Measurements from ENCODE around the gene SLC16A1. TPM values are rescaled to one million over a fixed set of nuclear protein-coding genes. Genes with fewer than 3 reads are reported as not detected.

The SLC16A1 gene
- total RNA-seq, 2 donors from 2014 or later, result 14.6 to 110 TPM

DNA sequence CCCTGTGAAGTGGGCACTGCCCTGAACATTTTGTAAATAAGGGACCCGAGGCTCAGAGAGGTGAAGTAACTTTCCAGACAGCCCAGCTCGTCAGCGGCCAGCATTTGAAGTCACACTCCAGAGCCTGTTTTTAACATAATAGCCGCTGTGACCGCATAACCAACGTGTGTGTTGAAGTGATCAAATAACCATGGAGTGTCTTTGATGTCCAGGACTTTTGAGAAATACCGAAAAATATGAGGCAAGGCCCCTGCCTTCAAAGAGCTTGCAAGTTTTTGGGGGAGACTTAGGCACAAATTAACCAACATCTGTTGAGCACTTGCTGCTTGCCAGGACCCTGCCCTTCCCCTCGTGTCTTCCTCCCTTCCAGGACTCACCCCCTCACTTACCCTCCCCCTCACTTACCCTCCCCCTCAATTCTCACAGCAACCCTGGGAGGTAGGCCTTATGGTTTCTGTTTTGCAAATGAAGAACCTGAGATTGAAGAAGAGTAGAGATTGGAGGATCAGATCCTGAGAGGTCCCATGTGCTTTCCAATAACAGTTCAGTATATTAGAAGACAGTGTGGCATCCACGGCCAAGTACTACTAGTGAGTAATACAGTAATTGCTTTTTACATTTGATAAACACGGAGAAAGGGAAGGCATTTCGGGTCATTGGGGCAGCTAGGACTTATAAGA, 1.3 kb upstream of the SLC16A1 start:
- Histone ChIP-seq H3K4me3 (peak overlapping the region; percentile 56 to 80), H3K27me3 (replicated peaks; ENCODE audit: insufficient read depth) (no peaks in the 10 kb centered on the region), H3K36me3 (no peaks in the 10 kb centered on the region), H3K27ac (peak overlapping the region; percentile 80 to 85), H3K9me3 (no peaks in the 10 kb centered on the region), H3K4me1 (replicated peaks) (peaks cover 3% of the 10 kb centered on the region)
- TF ChIP-seq POLR2AphosphoS5 (IDR thresholded peaks at IDR 0.05) (no peak), POLR2A (IDR thresholded peaks at IDR 0.05) (no peak)
- TF ChIP-seq, protein P1, sequence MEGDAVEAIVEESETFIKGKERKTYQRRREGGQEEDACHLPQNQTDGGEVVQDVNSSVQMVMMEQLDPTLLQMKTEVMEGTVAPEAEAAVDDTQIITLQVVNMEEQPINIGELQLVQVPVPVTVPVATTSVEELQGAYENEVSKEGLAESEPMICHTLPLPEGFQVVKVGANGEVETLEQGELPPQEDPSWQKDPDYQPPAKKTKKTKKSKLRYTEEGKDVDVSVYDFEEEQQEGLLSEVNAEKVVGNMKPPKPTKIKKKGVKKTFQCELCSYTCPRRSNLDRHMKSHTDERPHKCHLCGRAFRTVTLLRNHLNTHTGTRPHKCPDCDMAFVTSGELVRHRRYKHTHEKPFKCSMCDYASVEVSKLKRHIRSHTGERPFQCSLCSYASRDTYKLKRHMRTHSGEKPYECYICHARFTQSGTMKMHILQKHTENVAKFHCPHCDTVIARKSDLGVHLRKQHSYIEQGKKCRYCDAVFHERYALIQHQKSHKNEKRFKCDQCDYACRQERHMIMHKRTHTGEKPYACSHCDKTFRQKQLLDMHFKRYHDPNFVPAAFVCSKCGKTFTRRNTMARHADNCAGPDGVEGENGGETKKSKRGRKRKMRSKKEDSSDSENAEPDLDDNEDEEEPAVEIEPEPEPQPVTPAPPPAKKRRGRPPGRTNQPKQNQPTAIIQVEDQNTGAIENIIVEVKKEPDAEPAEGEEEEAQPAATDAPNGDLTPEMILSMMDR (IDR thresholded peaks at IDR 0.05), result no peak
- intact Hi-C loops (cut with DNase I), result loop anchor here (5.0 to 10.0 kb wide), 4 partner anchors 40 to 240 kb away; partner anchors contain the start of gene PPM1J
- WGBS, result 22% methylated on average over 11 of the region's 11 CpGs
- DNase-seq (ENCODE audit: low spot score), result no peak

DNA sequence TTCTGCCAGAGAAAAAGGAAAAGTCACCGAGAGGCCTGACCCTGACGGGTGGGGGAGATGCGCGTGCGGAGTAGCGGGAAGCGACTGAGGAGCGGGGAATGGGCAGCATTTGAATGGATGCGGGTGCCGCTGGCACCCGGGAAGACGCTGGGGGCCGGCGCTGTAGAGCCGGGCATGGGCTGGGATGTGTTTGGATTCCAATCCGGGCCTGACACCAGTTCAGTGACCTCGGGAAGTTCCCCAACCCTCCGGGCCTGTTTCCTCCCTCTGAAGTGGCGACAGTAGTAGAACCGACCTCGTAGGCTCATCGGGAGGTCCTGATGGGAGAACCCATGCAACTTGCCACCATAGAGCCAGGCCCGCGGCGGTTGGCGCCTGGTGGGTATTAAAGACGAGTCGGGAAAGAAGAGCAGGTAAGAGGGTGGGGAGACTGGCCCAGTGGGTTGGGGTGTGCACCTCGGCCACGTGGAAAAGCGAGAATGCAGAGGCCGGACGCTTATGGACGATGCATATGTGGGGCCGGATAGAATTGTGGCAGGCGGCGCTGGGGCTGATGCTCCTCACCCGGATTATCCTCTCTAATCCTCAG, 642 bp upstream of the SLC16A1 start:
- Histone ChIP-seq H3K4me1 (replicated peaks) (peaks cover 3% of the 10 kb centered on the region), H3K4me3 (peak overlapping the region; percentile 56 to 80), H3K9me3 (no peaks in the 10 kb centered on the region), H3K27ac (peak overlapping the region; percentile 80 to 85), H3K27me3 (replicated peaks; ENCODE audit: insufficient read depth) (no peaks in the 10 kb centered on the region), H3K36me3 (no peaks in the 10 kb centered on the region)
- WGBS, result 5% methylated on average over 38 of the region's 38 CpGs
- TF ChIP-seq POLR2AphosphoS5 (IDR thresholded peaks at IDR 0.05) (no peak), POLR2A (IDR thresholded peaks at IDR 0.05) (no peak)
- TF ChIP-seq, protein P1 (IDR thresholded peaks at IDR 0.05), result no peak
- intact Hi-C loops (cut with DNase I), result loop anchor here (5.0 to 10.0 kb wide), 4 partner anchors 41 to 239 kb away; partner anchors contain the start of gene PPM1J
- DNase-seq (ENCODE audit: low spot score), result peak; percentile 10

DNA sequence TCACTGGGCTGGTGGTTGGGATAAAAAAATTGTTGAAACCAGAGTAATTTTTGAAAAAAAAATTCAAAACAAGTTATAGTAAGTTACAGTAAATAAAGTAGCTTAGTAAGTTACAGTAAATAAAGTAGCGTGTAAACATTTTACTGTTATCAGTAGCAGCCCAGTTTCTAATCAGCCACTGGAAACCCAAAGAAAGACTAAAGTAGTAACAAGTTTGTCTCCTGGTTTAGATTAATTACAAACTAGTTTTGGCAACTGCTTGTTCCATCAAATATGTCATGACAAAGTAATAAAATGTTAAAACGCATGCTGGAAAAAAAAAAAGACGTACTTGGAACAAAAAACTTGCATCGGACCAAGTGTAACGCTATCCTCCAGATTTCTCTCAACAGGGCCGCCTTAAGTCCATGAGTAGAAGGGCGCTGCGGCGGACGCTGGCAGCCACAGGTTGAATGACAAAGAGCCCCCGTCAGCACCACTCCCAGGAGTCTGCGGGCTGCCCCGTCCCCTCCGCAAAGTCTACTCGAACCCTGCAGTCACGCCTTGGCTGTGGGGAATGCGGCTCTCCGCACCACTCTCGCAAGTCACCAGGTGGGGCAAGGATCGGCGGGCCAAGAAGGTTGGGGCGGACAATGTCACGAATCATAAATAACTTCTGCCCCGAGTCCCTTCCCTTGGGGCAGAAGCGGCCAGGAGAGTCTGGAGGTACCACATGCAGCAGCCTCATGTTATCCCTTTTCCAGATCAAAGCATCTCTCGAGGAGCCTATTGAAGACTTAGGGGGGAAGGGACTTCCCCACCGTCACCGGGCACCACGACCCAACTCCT, 837 bp downstream of the SLC16A1 start:
- 3% methylated on average over 29 of the region's 29 CpGs for WGBS
- DNase-seq (ENCODE audit: low spot score), result peak; percentile 20
- H3K9me3 ChIP-seq, result no peaks in the 10 kb centered on the region
- peak overlapping the region; percentile 56 to 80 for H3K4me3 ChIP-seq
- H3K4me1 ChIP-seq (replicated peaks), result peaks cover 3% of the 10 kb centered on the region
- intact Hi-C loops (cut with DNase I), result loop anchor here (5.0 to 10.0 kb wide), 4 partner anchors 42 to 238 kb away; partner anchors contain the start of gene PPM1J
- no peaks in the 10 kb centered on the region for H3K36me3 ChIP-seq
- TF ChIP-seq POLR2A (IDR thresholded peaks at IDR 0.05), result no peak
- TF ChIP-seq POLR2AphosphoS5 (IDR thresholded peaks at IDR 0.05), result no peak
- TF ChIP-seq, protein P1 (IDR thresholded peaks at IDR 0.05), result no peak
- peak overlapping the region; percentile 80 to 85 for H3K27ac ChIP-seq
- no peaks in the 10 kb centered on the region for H3K27me3 ChIP-seq (replicated peaks; ENCODE audit: insufficient read depth)

DNA sequence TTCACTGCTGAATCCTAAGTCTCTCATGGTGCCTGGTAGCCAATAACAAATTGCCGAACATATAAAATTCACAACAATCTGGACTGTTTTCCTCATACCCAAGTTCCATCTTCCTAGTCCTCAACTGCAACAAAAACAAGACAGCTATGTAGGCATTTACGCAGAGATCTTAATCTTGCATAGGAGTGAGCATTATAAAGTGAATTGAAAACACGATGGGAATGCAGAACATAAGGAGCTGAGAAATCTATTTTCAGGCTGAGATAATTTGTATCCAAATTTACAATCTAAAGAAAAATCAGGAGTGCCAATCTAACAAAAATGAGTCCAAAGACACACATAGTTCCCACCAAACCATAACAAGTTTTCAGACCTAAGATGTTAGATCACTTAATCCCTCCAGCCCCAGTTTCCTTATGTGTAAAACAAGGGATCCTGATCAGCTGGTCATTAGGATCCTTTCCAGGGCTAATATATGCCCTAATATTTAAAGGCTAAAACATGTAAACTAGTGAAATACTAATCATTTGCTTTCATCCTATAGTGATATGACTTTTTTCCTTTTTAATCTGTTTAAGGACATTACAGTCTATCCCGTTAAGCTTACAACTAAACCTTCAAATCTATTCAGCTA, 1.9 kb downstream of the SLC16A1 start:
- Histone ChIP-seq H3K36me3 (no peaks in the 10 kb centered on the region), H3K27ac (no peak overlapping the region), H3K4me3 (no peak overlapping the region), H3K4me1 (replicated peaks) (peaks cover 3% of the 10 kb centered on the region), H3K27me3 (replicated peaks; ENCODE audit: insufficient read depth) (no peaks in the 10 kb centered on the region), H3K9me3 (no peaks in the 10 kb centered on the region)
- DNase-seq (ENCODE audit: low spot score), result no peak
- intact Hi-C loops (cut with DNase I), result loop anchor here (10.0 kb wide), 2 partner anchors 69 to 91 kb away; no protein-coding TSS in a partner anchor
- WGBS, result 61% methylated on average over 4 of the region's 4 CpGs
- TF ChIP-seq, protein P1 (IDR thresholded peaks at IDR 0.05), result no peak
- TF ChIP-seq POLR2AphosphoS5 (IDR thresholded peaks at IDR 0.05) (no peak), POLR2A (IDR thresholded peaks at IDR 0.05) (no peak)
